Measurements from ENCODE around the gene MTHFD1L. TPM values are rescaled to one million over a fixed set of nuclear protein-coding genes. Genes with fewer than 3 reads are reported as not detected.
"Not testable (repeated sequence)": the region's sequence is repeated elsewhere in the genome, so short reads cannot be mapped to it uniquely, and the experiment has no call there.

Gene MTHFD1L
- total RNA-seq, 1 donor from 2014 or later, result 53.2 TPM

DNA sequence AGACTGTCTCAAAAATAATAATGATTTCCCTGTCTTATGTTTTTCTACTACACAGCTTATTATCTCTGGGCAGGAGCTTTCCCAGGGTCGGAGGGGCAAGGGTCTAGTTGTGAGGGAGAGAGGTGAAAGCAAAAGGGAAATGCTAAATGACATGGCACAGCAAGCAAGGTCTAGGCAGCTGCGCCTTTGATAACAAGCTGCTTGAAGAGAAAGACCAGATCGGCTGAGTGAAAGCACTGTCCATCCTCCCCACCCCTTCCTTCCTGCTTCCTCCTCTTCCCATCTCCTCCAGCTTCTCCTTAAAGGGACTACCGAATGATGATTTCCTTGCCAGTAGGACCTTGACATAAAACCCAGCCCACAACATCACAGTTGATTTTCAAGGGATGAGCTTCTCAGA, 216.2 kb downstream of the MTHFD1L start:
- TF ChIP-seq, protein P1, sequence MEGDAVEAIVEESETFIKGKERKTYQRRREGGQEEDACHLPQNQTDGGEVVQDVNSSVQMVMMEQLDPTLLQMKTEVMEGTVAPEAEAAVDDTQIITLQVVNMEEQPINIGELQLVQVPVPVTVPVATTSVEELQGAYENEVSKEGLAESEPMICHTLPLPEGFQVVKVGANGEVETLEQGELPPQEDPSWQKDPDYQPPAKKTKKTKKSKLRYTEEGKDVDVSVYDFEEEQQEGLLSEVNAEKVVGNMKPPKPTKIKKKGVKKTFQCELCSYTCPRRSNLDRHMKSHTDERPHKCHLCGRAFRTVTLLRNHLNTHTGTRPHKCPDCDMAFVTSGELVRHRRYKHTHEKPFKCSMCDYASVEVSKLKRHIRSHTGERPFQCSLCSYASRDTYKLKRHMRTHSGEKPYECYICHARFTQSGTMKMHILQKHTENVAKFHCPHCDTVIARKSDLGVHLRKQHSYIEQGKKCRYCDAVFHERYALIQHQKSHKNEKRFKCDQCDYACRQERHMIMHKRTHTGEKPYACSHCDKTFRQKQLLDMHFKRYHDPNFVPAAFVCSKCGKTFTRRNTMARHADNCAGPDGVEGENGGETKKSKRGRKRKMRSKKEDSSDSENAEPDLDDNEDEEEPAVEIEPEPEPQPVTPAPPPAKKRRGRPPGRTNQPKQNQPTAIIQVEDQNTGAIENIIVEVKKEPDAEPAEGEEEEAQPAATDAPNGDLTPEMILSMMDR (IDR thresholded peaks at IDR 0.05; ENCODE audit: insufficient read depth, low read length, severe bottlenecking), result no peak
- no peak overlapping the region for H3K4me3 ChIP-seq (ENCODE audit: low read depth, low read length)
- DNase-seq (ENCODE audit: low read depth), result no peak
- H3K27me3 ChIP-seq (ENCODE audit: control insufficient read depth, insufficient read depth, low read length), result no peaks in the 10 kb centered on the region
- H3K36me3 ChIP-seq (ENCODE audit: control insufficient read depth, insufficient read depth, low read length), result no peaks in the 10 kb centered on the region
- no peak for FAIRE-seq

GRCh38 chr6:151082079-151082478, 216.6 kb downstream of the MTHFD1L start:
- TF ChIP-seq, protein P1 (IDR thresholded peaks at IDR 0.05; ENCODE audit: insufficient read depth, low read length, severe bottlenecking), result no peak
- no peak overlapping the region for H3K4me3 ChIP-seq (ENCODE audit: low read depth, low read length)
- FAIRE-seq (no peak), DNase-seq (ENCODE audit: low read depth) (peak; percentile 78)
- no peaks in the 10 kb centered on the region for H3K36me3 ChIP-seq (ENCODE audit: control insufficient read depth, insufficient read depth, low read length)
- H3K27me3 ChIP-seq (ENCODE audit: control insufficient read depth, insufficient read depth, low read length), result no peaks in the 10 kb centered on the region

DNA sequence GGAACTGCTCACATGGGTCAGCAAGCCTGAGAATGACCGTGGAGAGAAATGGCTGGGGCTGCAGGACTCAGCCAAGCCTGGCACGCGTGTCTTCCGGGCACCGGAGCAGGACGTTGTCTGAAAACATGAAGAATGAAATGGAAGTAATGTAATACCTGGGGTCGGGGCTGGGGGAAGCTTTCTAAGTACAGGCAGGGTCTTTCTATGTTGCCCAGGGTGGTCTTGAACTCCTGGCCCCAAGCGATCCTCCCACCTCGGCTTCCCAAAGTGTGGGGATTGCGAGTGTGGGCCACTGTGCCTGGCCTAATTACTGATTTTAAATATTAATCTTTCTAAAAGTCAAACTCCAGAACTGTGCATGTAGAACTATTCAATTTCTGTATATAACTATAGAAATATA, 218.8 kb downstream of the MTHFD1L start:
- TF ChIP-seq, protein P1 (IDR thresholded peaks at IDR 0.05; ENCODE audit: insufficient read depth, low read length, severe bottlenecking), result no peak
- Histone ChIP-seq H3K36me3 (ENCODE audit: control insufficient read depth, insufficient read depth, low read length) (no peaks in the 10 kb centered on the region), H3K4me3 (ENCODE audit: low read depth, low read length) (no peak overlapping the region), H3K27me3 (ENCODE audit: control insufficient read depth, insufficient read depth, low read length) (no peaks in the 10 kb centered on the region)
- FAIRE-seq (no peak), DNase-seq (ENCODE audit: low read depth) (no peak)

DNA sequence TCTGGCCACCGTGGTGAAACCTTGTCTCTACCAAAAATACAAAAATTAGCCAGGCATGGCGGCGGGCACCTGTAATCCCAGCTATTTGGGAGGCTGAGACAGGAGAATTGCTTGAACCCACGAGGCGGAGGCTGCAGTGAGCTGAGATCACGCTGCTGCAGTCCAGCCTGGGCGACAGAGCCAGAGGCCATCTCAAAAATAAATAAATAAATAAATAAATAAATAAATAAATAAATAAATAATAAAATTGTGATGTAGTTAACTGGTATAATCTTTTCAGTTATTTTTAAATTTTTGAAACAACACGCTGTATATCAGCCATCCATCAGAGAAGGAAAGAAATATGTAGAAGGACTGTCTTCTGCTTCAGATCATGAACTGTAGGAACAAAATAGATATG, 221.6 kb downstream of the MTHFD1L start:
- H3K36me3 ChIP-seq (ENCODE audit: control insufficient read depth, insufficient read depth, low read length); FAIRE-seq; DNase-seq (ENCODE audit: low read depth); H3K4me3 ChIP-seq (ENCODE audit: low read depth, low read length); H3K27me3 ChIP-seq (ENCODE audit: control insufficient read depth, insufficient read depth, low read length): not testable (repeated sequence)

DNA sequence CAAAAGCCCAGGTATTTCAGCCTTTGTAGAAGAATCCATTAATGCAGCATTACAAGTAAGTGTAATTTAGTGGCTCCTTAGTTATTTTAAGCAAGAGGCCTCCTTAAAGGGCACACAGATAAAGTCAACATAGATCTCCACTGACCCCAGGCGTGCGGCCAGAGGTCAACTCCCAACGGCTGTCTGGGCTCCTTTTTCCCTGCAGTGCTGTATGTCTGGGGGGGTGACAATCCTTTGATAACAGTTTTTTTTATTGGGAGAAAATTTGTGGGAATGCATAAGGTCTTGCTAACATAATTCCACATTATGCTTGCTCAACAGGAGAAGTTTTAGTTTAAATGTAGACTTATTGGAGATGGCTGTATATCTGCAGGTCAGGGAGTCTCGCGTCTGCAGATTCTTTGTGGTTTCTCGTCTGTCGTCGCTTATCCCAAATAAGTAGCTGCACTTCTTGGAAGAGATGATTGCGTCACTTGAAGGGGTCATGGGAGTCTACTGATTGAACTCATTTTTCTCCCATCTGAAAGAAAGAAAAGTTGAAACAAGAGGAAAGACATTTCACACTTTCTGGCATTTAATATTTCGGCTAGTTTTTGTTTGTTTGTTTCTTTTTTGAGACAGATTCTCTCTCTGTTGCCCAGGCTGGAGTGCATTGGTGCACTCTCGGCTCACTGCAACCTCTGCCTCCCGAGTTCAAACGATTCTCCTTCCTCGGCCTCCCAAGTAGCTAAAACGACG, 222.5 kb downstream of the MTHFD1L start:
- no peak for FAIRE-seq
- DNase-seq (ENCODE audit: low read depth), result no peak
- no peaks in the 10 kb centered on the region for H3K27me3 ChIP-seq (ENCODE audit: control insufficient read depth, insufficient read depth, low read length)
- H3K36me3 ChIP-seq (ENCODE audit: control insufficient read depth, insufficient read depth, low read length), result peaks cover 8% of the 10 kb centered on the region
- TF ChIP-seq, protein P1 (IDR thresholded peaks at IDR 0.05; ENCODE audit: insufficient read depth, low read length, severe bottlenecking), result no peak
- no peak overlapping the region for H3K4me3 ChIP-seq (ENCODE audit: low read depth, low read length)

DNA sequence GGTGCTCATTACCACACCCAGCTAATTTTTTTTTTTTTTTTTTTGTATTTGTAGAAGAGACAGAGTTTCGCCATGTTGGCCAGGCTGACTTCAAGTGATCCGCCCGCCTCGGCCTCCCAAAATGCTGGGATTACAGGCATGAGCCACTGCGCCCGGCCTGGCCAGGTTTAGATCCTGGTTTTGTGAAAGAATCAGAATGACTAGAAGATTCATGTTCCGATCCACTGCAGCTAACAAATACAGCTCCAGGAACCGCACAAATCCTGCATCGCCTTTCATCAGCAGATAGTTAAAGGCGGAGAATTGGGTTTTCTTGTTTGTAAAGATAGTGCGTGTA, 223.1 kb downstream of the MTHFD1L start:
- Histone ChIP-seq H3K36me3 (ENCODE audit: control insufficient read depth, insufficient read depth, low read length) (peaks cover 9% of the 10 kb centered on the region), H3K27me3 (ENCODE audit: control insufficient read depth, insufficient read depth, low read length) (no peaks in the 10 kb centered on the region), H3K4me3 (ENCODE audit: low read depth, low read length) (no peak overlapping the region)
- DNase-seq (ENCODE audit: low read depth), result no peak
- TF ChIP-seq, protein P1 (IDR thresholded peaks at IDR 0.05; ENCODE audit: insufficient read depth, low read length, severe bottlenecking), result no peak
- no peak for FAIRE-seq
